HepG2 (cell line): ENCODE data around the gene SERTAD1. TPM values are rescaled to one million over a fixed set of nuclear protein-coding genes. Genes with fewer than 3 reads are reported as not detected.

Experiments used
- BRD4 ChIP-seq: sonication (generic); formaldehyde crosslinking; IDR thresholded peaks from 2 replicates; pipeline ENCODE4 v1.4.0; 2020; ENCODE audit warnings: missing genetic modification reagents
- CEBPB ChIP-seq: IDR thresholded peaks from 2 replicates; pipeline ENCODE4 v1.6.1; 2011; ENCODE audit warnings: low read depth, low read length, improper control_type of control experiment, borderline replicate concordance
- DPF2 ChIP-seq: sonication (generic); formaldehyde crosslinking; IDR thresholded peaks from 2 replicates; pipeline ENCODE4 v1.4.0; 2020; ENCODE audit warnings: mild to moderate bottlenecking, low read depth, missing genetic modification reagents, borderline replicate concordance
- DR1 ChIP-seq: sonication (generic); formaldehyde crosslinking; IDR thresholded peaks from 2 replicates; pipeline ENCODE4 v1.8.0; 2021; ENCODE audit warnings: mild to moderate bottlenecking, missing genetic modification reagents, inconsistent platforms
- IKZF5 ChIP-seq: IDR thresholded peaks from 2 replicates; pipeline ENCODE4 v1.6.1; 2018; ENCODE audit warnings: missing genetic modification reagents, mild to moderate bottlenecking, missing compliant biosample characterization
- IRF2 ChIP-seq: IDR thresholded peaks from 2 replicates; pipeline ENCODE4 v1.6.1; 2018; ENCODE audit warnings: missing genetic modification reagents, missing compliant biosample characterization
- KDM5B ChIP-seq: sonication (generic); formaldehyde crosslinking; IDR thresholded peaks from 2 replicates; pipeline ENCODE4 v1.4.0; 2020; ENCODE audit warnings: missing genetic modification reagents, mild to moderate bottlenecking, borderline replicate concordance
- MAF1 ChIP-seq: sonication (generic); formaldehyde crosslinking; IDR thresholded peaks from 2 replicates; pipeline ENCODE4 v1.5.0; 2020; ENCODE audit warnings: missing genetic modification reagents, borderline replicate concordance
- PATZ1 ChIP-seq: sonication (generic); formaldehyde crosslinking; IDR thresholded peaks from 2 replicates; pipeline ENCODE4 v1.4.0; 2020; ENCODE audit warnings: missing genetic modification reagents
- PAX8 ChIP-seq: sonication (generic); formaldehyde crosslinking; IDR thresholded peaks from 2 replicates; pipeline ENCODE4 v1.8.0; 2022; ENCODE audit warnings: mild to moderate bottlenecking, missing genetic modification reagents, borderline replicate concordance
- POLR2G ChIP-seq: fragments of 200-400 bp; formaldehyde crosslinking; IDR thresholded peaks from 2 replicates; pipeline ENCODE4 v1.6.1; 2018; ENCODE audit warnings: mild to moderate bottlenecking, low read depth, low read length, moderate library complexity
- RAD51 ChIP-seq: fragments of 450-650 bp; IDR thresholded peaks from 2 replicates; pipeline ENCODE4 v1.6.1; 2016; ENCODE audit warnings: borderline replicate concordance
- RELA ChIP-seq: sonication (generic); formaldehyde crosslinking; IDR thresholded peaks from 2 replicates; pipeline ENCODE4 v1.4.0; 2020; ENCODE audit warnings: missing genetic modification reagents
- SP5 ChIP-seq: IDR thresholded peaks from 2 replicates; pipeline ENCODE4 v1.6.1; 2016; ENCODE audit warnings: low read depth, borderline replicate concordance
- TFDP1 ChIP-seq: IDR thresholded peaks from 2 replicates; pipeline ENCODE4 v1.6.1; 2016; ENCODE audit warnings: missing compliant biosample characterization, missing genetic modification reagents, borderline replicate concordance
- TRIM24 ChIP-seq: sonication (generic); formaldehyde crosslinking; IDR thresholded peaks from 2 replicates; pipeline ENCODE4 v1.8.0; 2022; ENCODE audit warnings: mild to moderate bottlenecking, missing genetic modification reagents
- ZGPAT ChIP-seq: IDR thresholded peaks from 2 replicates; pipeline ENCODE4 v1.6.1; 2016; ENCODE audit warnings: mild to moderate bottlenecking
- ZIK1 ChIP-seq: sonication (generic); formaldehyde crosslinking; IDR thresholded peaks from 2 replicates; pipeline ENCODE4 v1.5.0; 2020; ENCODE audit warnings: mild to moderate bottlenecking, low read depth, missing genetic modification reagents, borderline replicate concordance
- ZKSCAN8 ChIP-seq: IDR thresholded peaks from 2 replicates; pipeline ENCODE4 v1.6.1; 2016; ENCODE audit warnings: borderline replicate concordance, missing genetic modification reagents, missing compliant biosample characterization
- ZNF256 ChIP-seq: sonication (generic); formaldehyde crosslinking; conservative IDR thresholded peaks from 2 replicates; pipeline ENCODE4 v1.4.0; 2020; ENCODE audit warnings: missing genetic modification reagents
- ZNF276 ChIP-seq: sonication (generic); formaldehyde crosslinking; IDR thresholded peaks from 2 replicates; pipeline ENCODE4 v1.4.0; 2020; ENCODE audit warnings: mild to moderate bottlenecking, low read depth, missing genetic modification reagents
- ZSCAN25 ChIP-seq: sonication (generic); formaldehyde crosslinking; IDR thresholded peaks from 2 replicates; pipeline ENCODE4 v1.8.0; 2022; ENCODE audit warnings: mild to moderate bottlenecking, missing genetic modification reagents
- polyA plus RNA-seq, 8 experiments: library from polyadenylated mRNA; depleted of rRNA in 3 of 8; stranded (reverse) in 7 of 8; unstranded in 1 of 8; fragments of >200 nt; fragmentation: Illumina TruSeq in 4 of 8; extraction: Trizol in 4 of 8; gene quantifications; 2 replicates each; pipeline versions ENCODE4 v1.2.1 to v1.2.3, GENCODE V29; 2011 to 2016; ENCODE audit warnings: low read depth in 4 of 8, missing spikeins in 1 of 8, mixed read lengths in 1 of 8; ENCODE audit not compliant: insufficient read depth in 1 of 8
- total RNA-seq, 5 experiments: library from RNA; depleted of rRNA; stranded (reverse); fragments of >200 nt; fragmentation: Illumina TruSeq; extraction: Trizol; gene quantifications; 2 replicates each; pipeline ENCODE4 v1.2.3, GENCODE V29; 2016; ENCODE audit warnings: low read depth in 1 of 5

SERTAD1 gene
- total and polyA plus RNA-seq, 2 of the 13 experiments (the other 11 are each of a cell fraction or from before 2014, with no cell fraction given), result 4.3 to 4.5 TPM

- TF ChIP-seq ZNF276 (CRISPR knock-in tag) (peak; percentile 35; the same call in 1 of the 2 replicates), ZIK1 (0 out of 2 replicates have a peak, but pooled peaks have one; percentile 25), KDM5B (CRISPR knock-in tag) (0 out of 2 replicates have a peak, but pooled peaks have one; percentile 45), IRF2 (CRISPR knock-in tag) (peak; percentile 51; the same call in 1 of the 2 replicates), ZNF256 (CRISPR knock-in tag) (0 out of 2 replicates have a peak, but pooled peaks have one; percentile 47), DPF2 (CRISPR knock-in tag) (peak; percentile 46; the same call in 1 of the 2 replicates), ZGPAT (peak; percentile 55; the same call in 1 of the 2 replicates), IKZF5 (CRISPR knock-in tag) (peak; percentile 60), POLR2G (peak; percentile 64; the same call in 1 of the 2 replicates), DR1 (CRISPR knock-in tag) (peak; percentile 70; the same call in 1 of the 2 replicates), ZSCAN25 (CRISPR knock-in tag) (no peak), PATZ1 (peak; percentile 17; the same call in 1 of the 2 replicates), RAD51 (no peak), SP5 (CRISPR knock-in tag) (peak; percentile 75; the same call in 1 of the 2 replicates), BRD4 (CRISPR knock-in tag) (0 out of 2 replicates have a peak, but pooled peaks have one; percentile 76), MAF1 (CRISPR knock-in tag) (no peak), RELA (no peak), TFDP1 (CRISPR knock-in tag) (peak; percentile 62; the same call in 1 of the 2 replicates), TRIM24 (CRISPR knock-in tag) (no peak), ZKSCAN8 (CRISPR knock-in tag) (no peak), CEBPB (no peak), PAX8 (CRISPR knock-in tag) (peak; percentile 67; the same call in 1 of the 2 replicates)
Observed at GRCh38 chr19:40465557-40466218, 39.9 kb upstream of the SERTAD1 start, which contains the start of gene BLVRB (continued).
